OCI-LY3 (cell line): Measurements from ENCODE around the gene TRRAP.

Experiments used
- H2AFZ ChIP-seq: fragments of 200-600, 300-600 bp; shearing (Covaris generic); 2 replicates; pipeline ENCODE4 v1.6.0; 2014; ENCODE audit warnings: antibody characterized with exemption, low read depth, low read length
- H3K27ac ChIP-seq: fragments of 200-600, 300-600 bp; sonication (generic); 2 replicates; pipeline ENCODE4 v1.5.1; 2014; ENCODE audit warnings: mild to moderate bottlenecking, low read length, moderate library complexity, mixed read lengths
- H3K27me3 ChIP-seq: fragments of 200-600, 300-600 bp; sonication (generic); 2 replicates; pipeline ENCODE4 v1.6.1; 2014; ENCODE audit warnings: low read depth, low read length, mixed read lengths
- H3K36me3 ChIP-seq: fragments of 200-600, 300-600 bp; sonication (generic); replicated peaks from 2 replicates; pipeline ENCODE3; 2014; ENCODE audit warnings: low read depth, low read length, mixed read lengths
- H3K4me1 ChIP-seq: fragments of 300-600, 200-600 bp; sonication (generic); 2 replicates; pipeline ENCODE4 v1.6.1; 2014; ENCODE audit warnings: low read length, mixed read lengths
- H3K4me2 ChIP-seq: fragments of 200-600, 300-600 bp; sonication (generic); 2 replicates; pipeline ENCODE4 v1.6.1; 2014; ENCODE audit warnings: low read length, mixed read lengths
- H3K4me3 ChIP-seq: fragments of 300-600, 200-600 bp; sonication (generic); 2 replicates; pipeline ENCODE4 v1.5.1; 2014; ENCODE audit warnings: antibody characterized with exemption, mild to moderate bottlenecking, low read length, moderate library complexity
- H3K79me2 ChIP-seq: fragments of 300-600, 200-600 bp; shearing (Covaris generic); 2 replicates; pipeline ENCODE4 v1.6.1; 2014; ENCODE audit warnings: mild to moderate bottlenecking, low read length, mixed read lengths
- H3K9ac ChIP-seq: fragments of 300-600, 200-600 bp; shearing (Covaris generic); 2 replicates; pipeline ENCODE4 v1.6.0; 2014; ENCODE audit warnings: mild to moderate bottlenecking, low read length, moderate library complexity
- H3K9me3 ChIP-seq: fragments of 200-600, 300-600 bp; shearing (Covaris generic); 2 replicates; pipeline ENCODE4 v1.6.1; 2014; ENCODE audit warnings: low read length, mixed read lengths; ENCODE audit not compliant: insufficient read depth
- H4K20me1 ChIP-seq: fragments of 200-600, 300-600 bp; sonication (generic); 2 replicates; pipeline ENCODE4 v1.6.1; 2016; ENCODE audit warnings: low read length, mixed read lengths; ENCODE audit not compliant: insufficient read depth
- EZH2phosphoT487 ChIP-seq: fragments of 200-600 bp; shearing (Covaris generic); IDR thresholded peaks from 2 replicates; pipeline ENCODE4 v1.6.1; 2018; ENCODE audit warnings: antibody characterized with exemption, mixed run types, low read depth
- TF ChIP-seq, protein P1 (sequence below): fragments of 200-600, 300-600 bp; sonication (generic); IDR thresholded peaks from 2 replicates; pipeline ENCODE4 v1.5.1; 2014; ENCODE audit warnings: antibody characterized with exemption, low read length, low read depth

The TRRAP gene

DNA sequence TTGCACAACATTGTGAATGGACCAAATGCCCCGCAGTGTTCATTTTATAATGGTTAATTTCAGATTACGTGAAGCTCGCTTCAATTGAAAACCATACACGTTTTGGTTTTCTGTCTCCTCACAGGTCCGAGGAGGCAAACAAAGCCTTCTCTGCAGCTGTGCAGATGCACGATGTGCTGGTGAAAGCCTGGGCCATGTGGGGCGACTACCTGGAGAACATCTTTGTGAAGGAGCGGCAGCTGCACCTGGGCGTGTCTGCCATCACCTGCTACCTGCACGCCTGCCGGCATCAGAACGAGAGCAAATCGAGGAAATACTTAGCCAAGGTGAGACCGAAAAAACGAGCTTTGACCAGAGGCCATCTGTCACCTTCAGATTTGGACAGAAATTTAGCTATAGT is 110.3 kb downstream of the TRRAP start:
- Histone ChIP-seq H3K4me2 (no peak overlapping the region), H2AFZ (no peak overlapping the region), H3K9ac (no peak overlapping the region), H3K27ac (no peak overlapping the region), H4K20me1 (no peaks in the 10 kb centered on the region), H3K9me3 (no peaks in the 10 kb centered on the region; the same call in 1 of the 2 replicates), H3K79me2 (no peaks in the 10 kb centered on the region), H3K27me3 (no peaks in the 10 kb centered on the region), H3K4me3 (no peak overlapping the region), H3K36me3 (peaks cover 87% of the 10 kb centered on the region), H3K4me1 (no peaks in the 10 kb centered on the region)
- no peak for TF ChIP-seq EZH2phosphoT487
- TF ChIP-seq, protein P1, sequence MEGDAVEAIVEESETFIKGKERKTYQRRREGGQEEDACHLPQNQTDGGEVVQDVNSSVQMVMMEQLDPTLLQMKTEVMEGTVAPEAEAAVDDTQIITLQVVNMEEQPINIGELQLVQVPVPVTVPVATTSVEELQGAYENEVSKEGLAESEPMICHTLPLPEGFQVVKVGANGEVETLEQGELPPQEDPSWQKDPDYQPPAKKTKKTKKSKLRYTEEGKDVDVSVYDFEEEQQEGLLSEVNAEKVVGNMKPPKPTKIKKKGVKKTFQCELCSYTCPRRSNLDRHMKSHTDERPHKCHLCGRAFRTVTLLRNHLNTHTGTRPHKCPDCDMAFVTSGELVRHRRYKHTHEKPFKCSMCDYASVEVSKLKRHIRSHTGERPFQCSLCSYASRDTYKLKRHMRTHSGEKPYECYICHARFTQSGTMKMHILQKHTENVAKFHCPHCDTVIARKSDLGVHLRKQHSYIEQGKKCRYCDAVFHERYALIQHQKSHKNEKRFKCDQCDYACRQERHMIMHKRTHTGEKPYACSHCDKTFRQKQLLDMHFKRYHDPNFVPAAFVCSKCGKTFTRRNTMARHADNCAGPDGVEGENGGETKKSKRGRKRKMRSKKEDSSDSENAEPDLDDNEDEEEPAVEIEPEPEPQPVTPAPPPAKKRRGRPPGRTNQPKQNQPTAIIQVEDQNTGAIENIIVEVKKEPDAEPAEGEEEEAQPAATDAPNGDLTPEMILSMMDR, result no peak

DNA sequence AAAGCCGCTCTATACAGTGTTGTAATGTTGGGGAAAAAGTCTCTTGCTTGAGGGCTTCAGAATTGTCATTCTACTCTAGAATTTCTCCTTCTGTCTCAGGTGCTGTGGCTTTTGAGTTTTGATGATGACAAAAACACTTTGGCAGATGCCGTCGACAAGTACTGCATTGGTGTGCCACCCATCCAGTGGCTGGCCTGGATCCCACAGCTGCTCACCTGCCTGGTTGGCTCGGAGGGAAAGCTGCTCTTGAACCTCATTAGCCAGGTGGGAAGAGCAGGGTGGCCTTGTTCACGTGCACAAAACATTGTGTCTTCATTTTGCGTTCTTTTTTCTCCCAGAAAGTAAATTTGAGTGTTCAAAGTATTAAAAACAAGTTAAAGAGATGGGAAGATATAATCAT is 112.0 kb downstream of the TRRAP start:
- H3K36me3 ChIP-seq, result peaks cover 80% of the 10 kb centered on the region
- H3K4me3 ChIP-seq, result no peak overlapping the region
- TF ChIP-seq, protein P1, result no peak
- no peak for TF ChIP-seq EZH2phosphoT487
- H3K4me2 ChIP-seq, result no peak overlapping the region
- no peaks in the 10 kb centered on the region for H3K79me2 ChIP-seq
- no peaks in the 10 kb centered on the region for H4K20me1 ChIP-seq
- H3K4me1 ChIP-seq, result no peaks in the 10 kb centered on the region
- H3K9ac ChIP-seq, result no peak overlapping the region
- H3K9me3 ChIP-seq, result no peaks in the 10 kb centered on the region; the same call in 1 of the 2 replicates
- H2AFZ ChIP-seq, result no peak overlapping the region
- H3K27ac ChIP-seq, result no peak overlapping the region
- no peaks in the 10 kb centered on the region for H3K27me3 ChIP-seq

DNA sequence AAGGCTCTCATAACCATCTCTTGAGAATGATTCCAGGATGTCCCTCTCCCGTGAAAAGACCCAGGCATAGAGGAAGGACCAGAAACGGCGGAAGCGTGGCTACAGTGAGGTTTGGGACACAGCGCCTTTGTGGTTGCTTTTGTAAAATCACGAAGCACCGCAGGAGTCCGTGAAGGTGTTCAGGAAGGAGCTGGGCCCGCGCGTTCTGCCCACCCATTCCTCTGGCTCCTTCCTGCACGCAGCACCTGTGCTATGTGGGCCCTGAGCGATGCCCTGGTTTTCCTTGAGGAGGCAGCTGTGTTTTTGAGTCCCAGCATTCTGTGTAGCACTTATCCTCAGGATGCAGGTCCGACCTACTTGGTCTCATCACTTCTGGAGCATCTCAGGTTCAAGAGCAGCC is 112.8 kb downstream of the TRRAP start:
- no peaks in the 10 kb centered on the region for H3K4me1 ChIP-seq
- H3K27ac ChIP-seq, result no peak overlapping the region
- peaks cover 78% of the 10 kb centered on the region for H3K36me3 ChIP-seq
- H3K4me3 ChIP-seq, result no peak overlapping the region
- H3K9ac ChIP-seq, result no peak overlapping the region
- no peaks in the 10 kb centered on the region for H4K20me1 ChIP-seq
- H3K79me2 ChIP-seq, result no peaks in the 10 kb centered on the region
- TF ChIP-seq, protein P1, result no peak
- no peak for TF ChIP-seq EZH2phosphoT487
- H3K9me3 ChIP-seq, result no peaks in the 10 kb centered on the region
- H2AFZ ChIP-seq, result no peak overlapping the region
- no peaks in the 10 kb centered on the region for H3K27me3 ChIP-seq
- no peak overlapping the region for H3K4me2 ChIP-seq

DNA sequence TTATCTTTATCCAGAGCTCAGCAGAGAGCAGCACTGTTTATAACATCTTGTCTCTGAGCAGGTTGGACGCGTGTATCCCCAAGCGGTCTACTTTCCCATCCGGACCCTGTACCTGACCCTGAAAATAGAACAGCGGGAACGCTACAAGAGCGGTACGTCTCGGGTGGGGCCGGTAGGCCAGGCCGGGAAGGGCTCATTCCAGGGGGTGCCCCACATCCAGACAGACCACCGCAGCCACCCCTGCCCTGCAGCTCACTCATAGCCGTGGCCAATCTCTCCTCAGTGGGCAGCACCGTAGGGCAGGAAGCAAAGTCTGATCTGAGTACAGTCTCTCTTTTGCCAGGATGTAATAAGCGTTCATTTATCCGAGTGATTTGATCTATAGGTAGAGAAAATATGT is 113.7 kb downstream of the TRRAP start:
- TF ChIP-seq EZH2phosphoT487, result no peak
- TF ChIP-seq, protein P1, result no peak
- H3K9me3 ChIP-seq, result no peaks in the 10 kb centered on the region

More for the DNA sequence above, 113.7 kb downstream of the TRRAP start:
- H3K36me3 ChIP-seq, result peaks cover 71% of the 10 kb centered on the region
- no peaks in the 10 kb centered on the region for H3K79me2 ChIP-seq
- no peak overlapping the region for H2AFZ ChIP-seq
- H3K4me3 ChIP-seq, result no peak overlapping the region
- no peaks in the 10 kb centered on the region for H3K27me3 ChIP-seq
- no peaks in the 10 kb centered on the region for H4K20me1 ChIP-seq
- H3K27ac ChIP-seq, result no peak overlapping the region
- no peak overlapping the region for H3K4me2 ChIP-seq
- H3K4me1 ChIP-seq, result no peaks in the 10 kb centered on the region
- H3K9ac ChIP-seq, result no peak overlapping the region
